Measurements from ENCODE around the gene RNF181.
"Not testable (repeated sequence)": the region's sequence is repeated elsewhere in the genome, so short reads cannot be mapped to it uniquely, and the experiment has no call there.

The RNF181 gene, protein sequence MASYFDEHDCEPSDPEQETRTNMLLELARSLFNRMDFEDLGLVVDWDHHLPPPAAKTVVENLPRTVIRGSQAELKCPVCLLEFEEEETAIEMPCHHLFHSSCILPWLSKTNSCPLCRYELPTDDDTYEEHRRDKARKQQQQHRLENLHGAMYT

DNA sequence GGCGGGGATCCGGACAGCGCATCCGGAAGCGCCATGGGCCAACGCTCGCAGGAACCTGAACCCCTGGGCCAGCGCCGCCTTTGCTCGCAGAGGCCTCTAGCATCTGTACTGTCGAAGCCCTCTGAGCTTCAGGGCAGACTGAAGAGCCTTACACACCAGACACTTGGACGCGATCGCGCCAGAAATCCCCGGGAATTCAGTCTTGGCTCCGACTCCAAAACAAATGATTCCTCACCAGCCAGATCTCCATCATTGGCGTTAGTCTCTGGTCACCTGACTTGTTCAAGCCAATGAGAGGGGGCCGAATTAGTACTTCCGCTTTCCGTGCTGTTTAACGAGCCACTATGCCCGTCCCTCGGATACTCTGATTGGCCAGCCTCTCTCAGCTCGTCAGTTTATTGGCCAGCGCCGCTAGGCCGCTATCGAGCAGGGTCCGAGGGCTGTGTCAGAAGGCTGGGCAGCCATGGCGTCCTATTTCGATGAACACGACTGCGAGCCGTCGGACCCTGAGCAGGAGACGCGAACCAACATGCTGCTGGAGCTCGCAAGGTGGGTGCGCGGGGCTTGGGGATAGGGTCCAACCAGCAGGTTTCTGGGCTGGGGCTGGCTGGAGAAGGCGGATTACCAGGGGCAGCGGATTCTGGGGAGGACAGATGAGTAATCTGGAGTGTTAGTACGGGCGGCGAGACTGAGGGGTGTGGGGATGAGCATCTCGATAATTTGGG, at the start of gene RNF181:
TSS of gene RNF181 (plus strand) at position 445 of the 725 bp plus-strand sequence. CDS start at position 464, 19 bp downstream.
- peak; percentile 92 for DNase-seq

GRCh38 chr2:85545780-85546240, 49.7 kb upstream of the RNF181 start:
- DNase-seq, result no peak

GRCh38 chr2:85547089-85547858, 48.3 kb upstream of the RNF181 start:
- no peak for DNase-seq

- no peak for DNase-seq
Measured at GRCh38 chr2:85547859-85548607, 47.5 kb upstream of the RNF181 start.

DNA sequence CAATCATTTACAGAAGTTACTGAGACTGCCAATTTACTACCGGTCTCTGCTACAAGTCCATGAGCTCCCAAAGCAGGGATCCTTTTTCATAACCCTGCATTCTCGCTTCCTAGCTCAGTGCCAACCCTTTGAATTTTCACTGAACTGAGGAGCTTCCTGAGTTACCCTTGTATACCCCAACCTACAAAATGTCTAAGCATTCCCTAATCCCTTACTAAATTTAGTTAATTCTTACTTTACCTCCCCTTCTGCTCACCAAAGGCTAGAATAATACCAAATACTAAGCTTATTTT, 47.0 kb upstream of the RNF181 start:
- no peak for DNase-seq

- DNase-seq, result no peak
Measured at GRCh38 chr2:85549095-85549494, 46.5 kb upstream of the RNF181 start.

DNA sequence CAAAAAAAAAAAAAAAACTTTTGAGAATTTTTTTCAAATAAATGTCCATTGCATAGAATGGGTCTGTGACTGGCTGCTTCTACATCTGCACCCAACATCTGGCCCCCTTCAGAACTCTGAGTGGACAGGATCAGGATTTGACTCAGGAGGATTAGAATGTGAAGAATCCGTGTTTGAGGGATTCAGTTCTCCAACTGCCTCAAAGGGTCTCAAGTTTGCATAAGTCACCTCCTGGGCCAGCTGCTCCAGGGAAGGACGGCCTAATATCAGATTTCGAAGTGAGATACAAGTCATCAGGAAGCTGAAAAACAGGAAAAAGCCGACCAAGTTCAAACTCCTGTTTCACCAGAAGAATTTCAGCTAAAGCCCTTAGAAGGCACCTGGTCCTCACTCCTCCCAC, 45.7 kb upstream of the RNF181 start:
- no peak for DNase-seq

- DNase-seq, result no peak
Measured at GRCh38 chr2:85550486-85550885, 45.1 kb upstream of the RNF181 start.

GRCh38 chr2:85551698-85552678, 43.6 kb upstream of the RNF181 start:
- peak; percentile 25 for DNase-seq

DNA sequence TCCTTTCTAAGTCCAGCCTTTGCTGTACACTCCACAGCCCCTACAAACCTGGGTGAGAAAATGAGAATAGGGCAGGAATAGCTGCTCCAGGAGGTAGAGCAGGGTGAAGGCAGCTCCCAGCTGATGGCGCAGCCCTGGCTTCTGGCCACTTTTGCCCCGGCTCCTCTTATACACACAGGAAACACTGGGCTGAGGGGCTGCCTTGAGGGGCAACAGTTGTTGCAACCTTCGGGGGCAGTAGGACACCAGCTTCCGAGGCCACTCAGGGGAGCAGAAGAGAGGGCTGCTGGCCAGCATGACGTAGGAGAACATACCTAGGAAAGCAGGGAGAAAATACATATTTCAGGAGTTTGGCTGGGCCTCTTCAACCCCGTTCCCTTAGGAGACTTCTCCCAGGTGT, 42.4 kb upstream of the RNF181 start:
- no peak for DNase-seq

DNA sequence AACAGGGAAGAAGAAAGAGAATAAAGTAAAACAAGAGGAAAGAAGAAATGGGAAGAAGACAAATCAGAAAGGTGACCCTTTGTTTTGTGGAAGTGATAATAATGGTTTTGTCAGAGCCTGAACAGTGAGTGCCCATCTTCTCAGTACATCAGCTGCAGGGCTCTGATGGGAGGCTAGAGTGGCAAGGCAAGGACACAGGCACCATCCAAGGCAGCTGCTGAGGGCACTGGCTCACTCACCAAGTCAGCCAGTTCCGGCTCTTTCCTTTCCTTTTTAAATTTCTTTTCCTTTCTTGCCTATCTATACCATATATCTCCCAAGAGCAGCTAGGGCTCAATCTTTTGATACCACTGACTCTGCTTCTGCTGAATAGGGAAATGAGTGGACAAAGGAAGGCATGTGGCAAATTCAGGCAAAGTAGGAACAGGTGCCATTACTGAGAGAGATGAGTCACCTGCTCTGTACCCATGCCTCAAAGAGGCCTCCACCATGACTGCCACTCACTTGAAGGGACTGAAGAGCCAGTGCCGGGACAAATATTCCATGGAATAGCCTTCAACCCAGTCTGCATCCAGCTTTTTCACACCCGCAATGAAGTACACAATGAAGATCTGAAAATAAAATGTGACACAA, 40.4 kb upstream of the RNF181 start:
- no peak for DNase-seq

DNA sequence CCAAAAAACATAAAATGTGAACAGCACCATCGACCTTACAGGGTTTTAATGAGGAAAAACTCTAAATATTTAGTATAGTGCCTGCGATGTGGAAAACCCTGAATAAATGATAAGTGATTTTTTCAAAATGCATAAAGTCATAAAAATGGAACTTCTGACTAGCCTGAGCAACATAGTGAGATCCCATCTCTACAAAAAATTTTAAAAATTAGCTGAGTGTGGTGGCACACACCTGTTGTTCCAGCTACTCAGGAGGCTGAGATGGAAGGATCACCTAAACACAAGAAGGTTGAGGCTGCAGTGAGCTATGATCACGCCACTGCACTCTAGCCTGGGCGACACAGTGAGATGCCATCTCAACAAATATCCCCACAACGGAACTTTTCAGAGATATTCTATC, 38.4 kb upstream of the RNF181 start:
- no peak for DNase-seq

- DNase-seq, result no peak
Measured at GRCh38 chr2:85558160-85558559, 37.4 kb upstream of the RNF181 start.

DNA sequence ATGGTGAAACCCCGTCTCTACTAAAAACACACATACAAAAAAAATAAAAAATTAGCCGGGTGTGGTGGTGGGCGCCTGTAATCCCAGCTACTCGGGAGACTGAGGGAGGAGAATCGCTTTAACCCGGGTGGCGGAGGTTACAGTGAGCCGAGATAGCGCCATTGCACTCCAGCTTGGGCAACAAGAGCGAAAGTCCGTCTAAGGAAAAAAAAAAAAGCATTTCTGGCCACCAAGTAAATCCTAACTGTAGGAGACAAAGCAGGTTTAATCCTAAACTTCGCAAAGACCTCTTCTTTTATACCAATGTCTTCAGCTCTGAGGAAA, 35.2 kb upstream of the RNF181 start:
- not testable (repeated sequence) for DNase-seq

- no peak for DNase-seq
Measured at GRCh38 chr2:85560812-85561279, 34.7 kb upstream of the RNF181 start.

GRCh38 chr2:85561280-85562212, 34.0 kb upstream of the RNF181 start, which contains the start of gene GGCX:
GGCX (minus strand) TSS chr2:85561493; CDS start chr2:85561428, 65 bp downstream.
- DNase-seq, result peak; percentile 88

GRCh38 chr2:85564144-85564563, 31.4 kb upstream of the RNF181 start:
- no peak for DNase-seq

DNA sequence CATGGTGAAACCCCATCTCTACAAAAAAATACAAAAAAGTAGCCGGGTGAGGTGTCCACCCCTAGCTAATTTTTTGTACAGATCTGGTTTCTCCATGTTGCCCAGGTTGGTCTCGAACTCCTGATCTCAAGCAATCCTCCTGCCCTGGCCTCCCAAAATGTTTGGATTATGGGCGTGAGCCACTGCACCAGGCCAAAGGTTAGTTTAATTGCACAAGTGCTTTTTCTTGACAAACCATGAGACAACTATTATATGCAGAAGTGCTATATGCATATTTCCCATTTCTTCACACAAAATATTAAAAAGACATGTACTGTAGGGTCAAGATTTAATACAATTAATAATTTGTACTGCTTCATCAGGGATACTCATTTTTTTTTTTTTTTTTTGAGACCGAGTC, 29.3 kb upstream of the RNF181 start:
- no peak for DNase-seq

- DNase-seq, result no peak
Measured at GRCh38 chr2:85575739-85576138, 19.8 kb upstream of the RNF181 start.

GRCh38 chr2:85577063-85577385, 18.5 kb upstream of the RNF181 start:
- no peak for DNase-seq
